WTC11 (cell line): ENCODE results near the gene PKP1. TPM values are rescaled to one million over a fixed set of nuclear protein-coding genes. Genes with fewer than 3 reads are reported as not detected.

Source experiments
- ATAC-seq: fragments of 200-7000 bp; cut with Tn5 transposase; 2 replicates; pipeline ENCODE4 v1.10.0; 2021; ENCODE audit warnings: mild to moderate bottlenecking, moderate library complexity
- CTCF ChIA-PET: fragments of 300-600 bp; sonication (Branson Sonifier 250); formaldehyde crosslinking; loops from one replicate; lab custom pipeline; 2021; ENCODE audit warnings: antibody characterized with exemption; lab: Charles Lee
- POLR2A ChIA-PET: fragments of 350-600 bp; sonication (Branson Sonifier 250); formaldehyde crosslinking; loops from one replicate; lab custom pipeline; 2021; ENCODE audit warnings: antibody characterized with exemption; lab: Charles Lee
- DNase-seq: peaks from one replicate; pipeline ENCODE4 v3.0.0; 2021; ENCODE audit warnings: low spot score
- H3K27ac Mint-ChIP-seq: 2 replicates; pipeline ENCODE4 v1.8.0; 2021; ENCODE audit warnings: mixed read lengths
- H3K27me3 Mint-ChIP-seq: 2 replicates; pipeline ENCODE4 v1.8.0; 2021; ENCODE audit warnings: low read depth, mild to moderate bottlenecking, moderate library complexity, mixed read lengths
- H3K36me3 Mint-ChIP-seq: 2 replicates; pipeline ENCODE4 v1.8.0; 2021; ENCODE audit warnings: mixed read lengths
- H3K4me1 Mint-ChIP-seq: 2 replicates; pipeline ENCODE4 v1.8.0; 2022; ENCODE audit warnings: mixed read lengths
- H3K4me3 Mint-ChIP-seq: 2 replicates; pipeline ENCODE4 v1.8.0; 2021; ENCODE audit warnings: mild to moderate bottlenecking, moderate library complexity, mixed read lengths
- H3K9me3 Mint-ChIP-seq: 2 replicates; pipeline ENCODE4 v1.8.0; 2021; ENCODE audit warnings: mixed read lengths
- AR ChIP-seq: fragments of 250-450 bp; sonication (Bioruptor Pico); IDR thresholded peaks from 2 replicates; pipeline ENCODE4 v1.9.0; 2021; ENCODE audit warnings: mild to moderate bottlenecking
- ERG ChIP-seq: fragments of 250-450 bp; sonication (Bioruptor Pico); IDR thresholded peaks from 2 replicates; pipeline ENCODE4 v1.8.0; 2021; ENCODE audit warnings: mild to moderate bottlenecking
- ESRRA ChIP-seq: sonication (generic); formaldehyde crosslinking; IDR thresholded peaks from 2 replicates; pipeline ENCODE4 v1.8.1; 2022; ENCODE audit warnings: mild to moderate bottlenecking, missing genetic modification reagents, borderline replicate concordance
- FOXP4 ChIP-seq: sonication (generic); formaldehyde crosslinking; IDR thresholded peaks from 2 replicates; pipeline ENCODE4 v1.8.0; 2022; ENCODE audit warnings: mild to moderate bottlenecking, missing genetic modification reagents
- HMGXB4 ChIP-seq: sonication (generic); formaldehyde crosslinking; IDR thresholded peaks from 2 replicates; pipeline ENCODE4 v1.8.1; 2023; ENCODE audit warnings: mild to moderate bottlenecking, moderate library complexity, missing genetic modification reagents
- IRF2 ChIP-seq: sonication (generic); formaldehyde crosslinking; IDR thresholded peaks from 2 replicates; pipeline ENCODE4 v1.8.0; 2022; ENCODE audit warnings: low read depth, missing genetic modification reagents, borderline replicate concordance
- KAT7 ChIP-seq: sonication (generic); formaldehyde crosslinking; IDR thresholded peaks from 2 replicates; pipeline ENCODE4 v1.8.1; 2023; ENCODE audit warnings: missing genetic modification reagents, mild to moderate bottlenecking, borderline replicate concordance
- MYBL2 ChIP-seq: sonication (generic); formaldehyde crosslinking; IDR thresholded peaks from 2 replicates; pipeline ENCODE4 v1.8.1; 2023; ENCODE audit warnings: mild to moderate bottlenecking, moderate library complexity, missing genetic modification reagents
- RELA ChIP-seq: sonication (generic); formaldehyde crosslinking; IDR thresholded peaks from 2 replicates; pipeline ENCODE4 v1.8.1; 2022; ENCODE audit warnings: missing genetic modification reagents, mild to moderate bottlenecking, borderline replicate concordance
- SMAD3 ChIP-seq: sonication (generic); formaldehyde crosslinking; IDR thresholded peaks from 2 replicates; pipeline ENCODE4 v1.8.0; 2022; ENCODE audit warnings: missing genetic modification reagents, mild to moderate bottlenecking, borderline replicate concordance
- TCF7 ChIP-seq: sonication (generic); formaldehyde crosslinking; IDR thresholded peaks from 2 replicates; pipeline ENCODE4 v1.8.0; 2022; ENCODE audit warnings: mild to moderate bottlenecking, low read depth, missing genetic modification reagents, moderate library complexity
- ZNF396 ChIP-seq: fragments of 250-450 bp; sonication (Bioruptor Pico); IDR thresholded peaks from 2 replicates; pipeline ENCODE4 v1.8.0; 2021; ENCODE audit warnings: mild to moderate bottlenecking, moderate library complexity, borderline replicate concordance
- ZNF512 ChIP-seq: sonication (generic); formaldehyde crosslinking; IDR thresholded peaks from 2 replicates; pipeline ENCODE4 v1.8.1; 2022; ENCODE audit warnings: missing genetic modification reagents, borderline replicate concordance
- total RNA-seq: library from RNA; stranded (reverse); gene quantifications from 3 replicates; pipeline ENCODE4 v1.2.3, GENCODE V29; 2021
- TF ChIP-seq, protein P1 (sequence below): fragments of 250-450 bp; sonication (Bioruptor Pico); IDR thresholded peaks from 2 replicates; pipeline ENCODE4 v1.9.0; 2021; ENCODE audit warnings: mild to moderate bottlenecking
- TF ChIP-seq, protein P2 (sequence below): fragments of 250-450 bp; sonication (Bioruptor Pico); conservative IDR thresholded peaks from 2 replicates; pipeline ENCODE4 v1.9.0; 2021; ENCODE audit warnings: mild to moderate bottlenecking

PKP1 gene
- total RNA-seq, 1 experiment from 2014 or later, result 0.24 TPM

DNA sequence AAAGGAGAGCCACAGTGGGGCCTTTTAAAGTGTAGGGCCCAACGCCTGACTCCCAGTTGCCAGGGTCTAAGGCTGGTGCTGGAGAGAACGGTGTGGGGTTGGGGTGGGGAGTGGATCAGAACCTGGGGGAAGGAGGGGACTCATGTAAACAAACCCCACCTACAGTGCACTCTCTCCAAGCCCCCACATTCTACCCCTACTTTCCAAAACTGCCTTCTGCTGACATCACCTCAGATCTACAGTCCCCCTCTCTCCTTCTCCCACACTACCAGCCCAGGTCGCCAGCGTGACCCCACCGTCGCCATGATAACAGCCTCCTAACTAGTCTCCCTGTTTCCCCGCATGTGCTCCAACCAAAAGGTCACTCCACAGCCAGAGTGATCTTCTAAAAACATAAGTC, 67.6 kb downstream of the PKP1 start:
- H3K27me3 Mint-ChIP-seq, result no peaks in the 10 kb centered on the region; the same call in 1 of the 2 replicates
- POLR2A ChIA-PET, result no interaction called here
- peaks cover 37% of the 10 kb centered on the region for H3K4me1 Mint-ChIP-seq
- ATAC-seq, result no peak
- CTCF ChIA-PET, result interaction anchor here (7.7 kb wide), 1 partner anchor 9 kb away, joined by 175 read pairs; no protein-coding TSS in a partner anchor
- H3K36me3 Mint-ChIP-seq, result no peaks in the 10 kb centered on the region
- DNase-seq, result peak; percentile 2
- H3K27ac Mint-ChIP-seq, result no peak overlapping the region
- TF ChIP-seq ZNF512 (CRISPR knock-in tag), result no peak
- TF ChIP-seq TCF7 (CRISPR knock-in tag), result no peak
- TF ChIP-seq ZNF396 (CRISPR knock-in tag), result no peak
- TF ChIP-seq HMGXB4 (CRISPR knock-in tag), result no peak
- TF ChIP-seq RELA (CRISPR knock-in tag), result no peak
- no peak for TF ChIP-seq FOXP4
- no peak for TF ChIP-seq ERG (CRISPR knock-in tag)
- no peaks in the 10 kb centered on the region for H3K9me3 Mint-ChIP-seq
- H3K4me3 Mint-ChIP-seq, result no peak overlapping the region

DNA sequence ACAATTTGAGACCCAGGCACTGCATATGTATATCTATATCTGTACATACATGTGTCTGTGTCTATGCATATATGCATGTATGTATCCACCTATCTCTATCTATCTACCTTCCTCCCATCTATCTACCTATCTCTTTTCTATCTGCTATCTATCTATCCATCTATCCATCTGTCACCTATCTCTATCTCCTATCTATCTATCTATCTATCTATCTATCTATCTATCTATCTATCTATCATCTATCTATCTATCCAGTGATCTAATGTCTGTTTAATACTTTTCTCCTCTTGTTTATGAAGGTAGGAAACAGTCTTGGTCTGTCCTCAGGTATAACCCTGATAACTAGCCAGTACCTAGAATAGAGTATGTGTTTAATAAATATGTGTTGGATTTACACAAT, 68.3 kb downstream of the PKP1 start:
- no peaks in the 10 kb centered on the region for H3K9me3 Mint-ChIP-seq
- TF ChIP-seq ESRRA (CRISPR knock-in tag) (no peak), SMAD3 (CRISPR knock-in tag) (no peak), AR (CRISPR knock-in tag) (no peak), ERG (CRISPR knock-in tag) (no peak), ZNF512 (CRISPR knock-in tag) (no peak), MYBL2 (CRISPR knock-in tag) (no peak), KAT7 (CRISPR knock-in tag) (no peak), ZNF396 (CRISPR knock-in tag) (no peak), IRF2 (no peak)
- TF ChIP-seq, protein P1, sequence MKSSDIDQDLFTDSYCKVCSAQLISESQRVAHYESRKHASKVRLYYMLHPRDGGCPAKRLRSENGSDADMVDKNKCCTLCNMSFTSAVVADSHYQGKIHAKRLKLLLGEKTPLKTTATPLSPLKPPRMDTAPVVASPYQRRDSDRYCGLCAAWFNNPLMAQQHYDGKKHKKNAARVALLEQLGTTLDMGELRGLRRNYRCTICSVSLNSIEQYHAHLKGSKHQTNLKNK, result no peak
- TF ChIP-seq, protein P2, sequence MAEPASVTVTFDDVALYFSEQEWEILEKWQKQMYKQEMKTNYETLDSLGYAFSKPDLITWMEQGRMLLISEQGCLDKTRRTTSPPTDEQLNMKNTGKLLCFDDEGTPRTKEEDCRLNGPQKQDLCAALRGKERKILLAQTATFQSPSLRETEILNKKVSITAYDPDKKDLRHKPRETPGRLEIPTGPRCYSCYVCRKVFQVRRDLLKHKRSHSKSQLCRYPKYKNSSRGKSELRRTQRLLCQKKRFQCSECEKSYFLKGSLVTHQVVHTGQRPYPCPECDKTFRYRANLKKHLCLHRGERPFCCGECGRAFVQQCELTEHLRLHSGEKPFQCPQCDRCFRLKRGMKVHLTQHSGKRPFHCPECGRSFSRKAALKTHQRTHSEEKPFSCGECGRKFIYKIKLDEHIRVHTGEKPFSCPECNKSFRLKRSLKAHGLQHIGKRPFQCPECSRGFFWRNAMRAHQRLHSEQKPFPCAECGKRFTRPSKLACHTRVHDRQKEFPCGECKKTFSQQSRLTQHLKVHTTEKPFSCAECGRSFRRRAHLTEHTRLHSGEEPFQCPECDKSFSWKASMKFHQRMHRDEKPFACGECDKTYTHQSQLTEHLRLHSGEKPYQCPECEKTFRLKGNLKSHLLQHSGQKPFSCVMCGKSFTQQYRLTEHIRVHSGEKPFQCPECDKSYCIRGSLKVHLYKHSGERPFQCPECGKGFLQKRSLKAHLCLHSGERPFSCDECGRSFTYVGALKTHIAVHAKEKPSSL (CRISPR knock-in tag), result no peak
- TF ChIP-seq, all 79 proteins: peak for 0
- DNase-seq (no peak), ATAC-seq (no peak)
- peaks cover 35% of the 10 kb centered on the region for H3K4me1 Mint-ChIP-seq
- H3K27ac Mint-ChIP-seq, result no peak overlapping the region
- CTCF ChIA-PET, result no interaction called here
- POLR2A ChIA-PET, result no interaction called here
- H3K36me3 Mint-ChIP-seq, result no peaks in the 10 kb centered on the region
- no peak overlapping the region for H3K4me3 Mint-ChIP-seq
- H3K27me3 Mint-ChIP-seq, result no peaks in the 10 kb centered on the region; the same call in 1 of the 2 replicates
